Coronary artery (tissue), 2 donors: ENCODE results near the gene MUS81.

ENCODE experiments used
- DNase-seq: peaks from one replicate; pipeline ENCODE4 v3.0.0-alpha.2; 2017; ENCODE audit warnings: low spot score
- H3K27ac ChIP-seq, 2 donors: fragments of 200-600 bp; sonication (generic); one replicate each; pipeline ENCODE4 v1.5.1; 2016 to 2019
- H3K4me3 ChIP-seq: fragments of 200-600 bp; sonication (generic); 2 replicates; pipeline ENCODE4 v1.5.1; 2016; ENCODE audit warnings: mild to moderate bottlenecking, moderate library complexity
- TF ChIP-seq, protein P1 (sequence below): fragments of 200-600 bp; sonication (generic); IDR thresholded peaks from one replicate; pipeline ENCODE4 v1.5.1; 2019; ENCODE audit warnings: antibody characterized with exemption

The MUS81 gene

GRCh38 chr11:65853246-65853979 is 6.8 kb upstream of the MUS81 start:
- TF ChIP-seq, protein P1, sequence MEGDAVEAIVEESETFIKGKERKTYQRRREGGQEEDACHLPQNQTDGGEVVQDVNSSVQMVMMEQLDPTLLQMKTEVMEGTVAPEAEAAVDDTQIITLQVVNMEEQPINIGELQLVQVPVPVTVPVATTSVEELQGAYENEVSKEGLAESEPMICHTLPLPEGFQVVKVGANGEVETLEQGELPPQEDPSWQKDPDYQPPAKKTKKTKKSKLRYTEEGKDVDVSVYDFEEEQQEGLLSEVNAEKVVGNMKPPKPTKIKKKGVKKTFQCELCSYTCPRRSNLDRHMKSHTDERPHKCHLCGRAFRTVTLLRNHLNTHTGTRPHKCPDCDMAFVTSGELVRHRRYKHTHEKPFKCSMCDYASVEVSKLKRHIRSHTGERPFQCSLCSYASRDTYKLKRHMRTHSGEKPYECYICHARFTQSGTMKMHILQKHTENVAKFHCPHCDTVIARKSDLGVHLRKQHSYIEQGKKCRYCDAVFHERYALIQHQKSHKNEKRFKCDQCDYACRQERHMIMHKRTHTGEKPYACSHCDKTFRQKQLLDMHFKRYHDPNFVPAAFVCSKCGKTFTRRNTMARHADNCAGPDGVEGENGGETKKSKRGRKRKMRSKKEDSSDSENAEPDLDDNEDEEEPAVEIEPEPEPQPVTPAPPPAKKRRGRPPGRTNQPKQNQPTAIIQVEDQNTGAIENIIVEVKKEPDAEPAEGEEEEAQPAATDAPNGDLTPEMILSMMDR, result no peak
- no peak overlapping the region for H3K4me3 ChIP-seq
- no peak for DNase-seq
- no peak overlapping the region for H3K27ac ChIP-seq

- TF ChIP-seq, protein P1, result no peak
- no peak for DNase-seq
- no peak overlapping the region for H3K27ac ChIP-seq
- H3K4me3 ChIP-seq, result no peak overlapping the region
These were observed 6.1 kb upstream of the MUS81 start for GRCh38 chr11:65854161-65854592.

DNA sequence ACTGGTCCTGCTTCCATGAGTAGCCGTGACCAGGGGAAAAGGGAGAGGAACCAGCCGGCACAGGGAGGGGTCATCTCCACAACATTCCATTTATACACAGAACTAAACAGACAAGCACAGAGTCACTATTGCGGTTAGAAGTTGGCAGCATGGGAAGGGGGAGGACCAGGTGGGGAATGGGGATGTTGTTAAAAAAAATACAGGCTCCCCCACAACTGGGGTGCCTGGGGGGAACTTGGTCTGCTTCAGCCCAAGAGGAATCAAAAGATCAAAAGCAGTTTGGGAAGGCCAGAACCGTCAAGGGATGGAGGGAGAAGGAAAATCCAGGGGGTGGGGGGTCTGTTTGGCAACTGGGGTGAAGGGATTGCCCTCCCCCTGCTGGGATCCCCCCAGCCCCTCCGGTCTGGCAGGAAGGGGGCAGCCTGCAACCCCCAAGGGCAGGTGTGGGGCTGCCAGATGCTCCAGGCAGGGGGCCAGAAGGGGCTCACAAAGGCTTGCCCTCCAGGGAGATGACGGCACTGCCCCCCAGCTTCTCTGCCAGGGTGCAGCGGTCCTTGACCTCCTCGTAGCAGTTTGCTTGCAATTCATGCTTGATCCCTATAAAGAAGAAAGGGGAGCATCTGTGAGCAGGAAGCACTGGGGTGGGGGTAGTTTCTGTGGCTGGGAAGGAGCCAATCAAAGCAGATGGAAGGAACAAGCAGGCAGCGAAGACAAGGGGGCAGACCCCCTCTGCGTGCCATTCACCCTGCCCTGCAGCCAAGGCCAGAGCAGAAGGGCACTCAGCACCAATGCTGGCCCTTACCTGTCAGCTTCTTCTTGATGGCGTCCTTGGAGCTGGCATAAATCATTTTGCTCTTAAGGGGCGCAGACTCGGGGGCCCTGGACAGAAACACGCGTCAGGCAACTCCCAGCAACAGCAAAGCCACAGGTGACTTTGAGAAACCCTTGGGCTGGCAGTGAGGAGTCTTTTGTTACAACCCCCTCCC is 5.1 kb upstream of the MUS81 start:
- H3K27ac ChIP-seq, result no peak overlapping the region
- TF ChIP-seq, protein P1, result no peak
- peak overlapping the region; percentile 2 for H3K4me3 ChIP-seq
- no peak for DNase-seq

DNA sequence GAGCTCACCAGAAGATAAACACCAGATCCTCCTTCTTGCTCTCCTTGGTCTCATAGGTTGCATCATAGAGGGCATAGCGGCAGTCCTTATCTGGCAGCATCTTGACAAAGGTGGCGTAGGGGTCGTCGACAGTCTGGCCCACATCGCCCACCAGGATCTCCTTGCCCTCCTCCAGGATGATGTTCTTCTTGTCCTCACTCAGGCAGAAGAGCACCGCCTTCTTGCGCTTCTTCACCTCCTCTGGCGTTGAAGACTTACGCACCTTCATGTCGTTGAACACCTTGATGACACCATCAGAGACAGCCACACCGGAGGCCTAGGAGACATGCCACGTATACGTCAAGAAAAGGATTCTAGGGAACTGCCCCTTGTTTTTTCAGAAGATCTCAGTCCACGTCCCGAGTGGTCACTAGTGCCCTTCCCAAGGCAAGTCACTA is 4.3 kb upstream of the MUS81 start:
- Histone ChIP-seq H3K27ac (no peak overlapping the region), H3K4me3 (peak overlapping the region; percentile 98)
- DNase-seq, result no peak
- TF ChIP-seq, protein P1, result no peak

DNA sequence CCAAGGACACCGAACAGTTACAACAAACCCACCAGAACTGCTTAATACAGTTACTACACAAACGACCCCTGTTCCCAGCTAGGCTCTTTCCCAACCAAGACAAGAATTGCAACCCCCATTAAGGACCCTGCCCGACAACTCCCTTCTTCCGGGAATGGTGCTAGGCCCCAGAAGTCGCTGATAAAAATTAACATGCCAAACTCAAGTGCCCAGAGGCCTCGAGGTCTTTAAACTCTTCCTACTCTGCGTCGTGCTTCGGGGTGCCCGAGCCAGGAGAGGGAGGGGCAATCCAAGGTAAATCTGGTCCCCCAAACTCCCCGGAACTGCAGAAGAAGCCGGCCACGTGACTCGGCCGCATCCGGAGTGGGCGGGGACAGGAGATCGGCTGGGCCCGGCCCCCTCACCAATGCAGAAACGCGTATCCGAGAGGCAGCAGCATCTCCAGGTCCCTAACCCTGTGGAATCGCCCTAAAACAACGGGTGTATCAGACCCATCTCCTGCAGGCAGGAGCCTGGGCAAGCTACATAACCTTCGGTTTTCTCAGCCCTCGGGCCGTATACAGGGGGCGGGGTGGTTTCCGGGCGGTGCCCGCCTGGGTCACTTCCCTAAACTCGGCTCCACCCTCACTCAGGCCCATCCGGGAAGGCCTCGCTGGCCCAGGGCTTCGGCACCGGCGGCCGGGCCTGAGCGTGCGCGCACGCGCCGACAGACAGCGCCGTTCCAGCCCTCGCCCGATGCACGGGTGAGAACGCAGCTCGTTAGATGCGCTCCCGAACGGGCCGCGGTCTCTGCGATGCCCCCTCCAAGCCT is 3.3 kb upstream of the MUS81 start:
- peak; percentile 91 for DNase-seq
- peak overlapping the region; percentile 92 to 100 for H3K27ac ChIP-seq
- H3K4me3 ChIP-seq, result peak overlapping the region; percentile 98
- TF ChIP-seq, protein P1, result no peak

GRCh38 chr11:65857500-65857852 is 2.8 kb upstream of the MUS81 start:
- peak overlapping the region; percentile 92 to 100 for H3K27ac ChIP-seq
- peak; percentile 80 for DNase-seq
- TF ChIP-seq, protein P1, result no peak
- H3K4me3 ChIP-seq, result peak overlapping the region; percentile 98
